H9 (cell line): ENCODE measurements around the gene SOD3. TPM values are rescaled to one million over a fixed set of nuclear protein-coding genes. Genes with fewer than 3 reads are reported as not detected.

Experiments used
- DNase-seq: peaks from one replicate; pipeline ENCODE4 v3.0.0-alpha.2; 2017
- H2AFZ ChIP-seq: one replicate; pipeline ENCODE4 v1.6.1; 2013; ENCODE audit warnings: mild to moderate bottlenecking, low read length, control low read depth, moderate library complexity
- H2AK5ac ChIP-seq: 2 replicates; pipeline ENCODE4 v1.6.1; 2013; ENCODE audit warnings: low read length, control low read depth, mixed read lengths; ENCODE audit not compliant: insufficient read length
- H2BK120ac ChIP-seq: one replicate; pipeline ENCODE4 v1.6.1; 2013; ENCODE audit warnings: low read depth, mild to moderate bottlenecking, low read length, control low read depth, inconsistent platforms; ENCODE audit not compliant: poor library complexity, severe bottlenecking
- H2BK12ac ChIP-seq: 2 replicates; pipeline ENCODE4 v1.6.1; 2013; ENCODE audit warnings: low read length, control low read depth, mixed read lengths, low read depth; ENCODE audit not compliant: insufficient read length
- H2BK15ac ChIP-seq: 2 replicates; pipeline ENCODE4 v1.6.1; 2013; ENCODE audit warnings: low read depth, low read length, control low read depth
- H2BK20ac ChIP-seq: one replicate; pipeline ENCODE4 v1.6.1; 2013; ENCODE audit warnings: low read depth, mild to moderate bottlenecking, low read length, control low read depth, inconsistent platforms; ENCODE audit not compliant: poor library complexity, severe bottlenecking
- H2BK5ac ChIP-seq: 2 replicates; pipeline ENCODE4 v1.6.1; 2013; ENCODE audit warnings: low read length, control low read depth, mixed read lengths; ENCODE audit not compliant: insufficient read length
- H3K14ac ChIP-seq: 2 replicates; pipeline ENCODE4 v1.6.1; 2013; ENCODE audit warnings: low read length, control low read depth; ENCODE audit not compliant: insufficient read depth
- H3K18ac ChIP-seq: 2 replicates; pipeline ENCODE4 v1.6.1; 2013; ENCODE audit warnings: low read depth, mild to moderate bottlenecking, mixed read lengths, low read length, control low read depth; ENCODE audit not compliant: insufficient read length
- H3K23ac ChIP-seq: 2 replicates; pipeline ENCODE4 v1.6.1; 2013; ENCODE audit warnings: low read length, control low read depth, mixed read lengths, low read depth; ENCODE audit not compliant: insufficient read length
- H3K23me2 ChIP-seq: 2 replicates; pipeline ENCODE4 v1.6.1; 2013; ENCODE audit warnings: low read depth, mild to moderate bottlenecking, mixed read lengths, low read length, control low read depth; ENCODE audit not compliant: insufficient read length, poor library complexity, severe bottlenecking
- H3K27ac ChIP-seq: 2 replicates; pipeline ENCODE4 v1.5.1; 2013; ENCODE audit warnings: low read length, control low read depth, mixed read lengths, low read depth; ENCODE audit not compliant: insufficient read length
- H3K27me3 ChIP-seq: 2 replicates; pipeline ENCODE4 v1.6.1; 2013; ENCODE audit warnings: low read length, control low read depth, inconsistent platforms; ENCODE audit not compliant: insufficient read depth
- H3K4ac ChIP-seq: 2 replicates; pipeline ENCODE4 v1.6.1; 2013; ENCODE audit warnings: low read depth, mild to moderate bottlenecking, control low read depth, inconsistent platforms, low read length, moderate library complexity
- H3K4me1 ChIP-seq: 2 replicates; pipeline ENCODE4 v1.6.1; 2013; ENCODE audit warnings: low read length, control low read depth, inconsistent platforms; ENCODE audit not compliant: insufficient read depth
- H3K4me2 ChIP-seq: 2 replicates; pipeline ENCODE4 v1.6.1; 2013; ENCODE audit warnings: low read length, control low read depth, mixed read lengths; ENCODE audit not compliant: insufficient read length, insufficient read depth
- H3K56ac ChIP-seq: 2 replicates; pipeline ENCODE4 v1.6.1; 2013; ENCODE audit warnings: low read depth, mild to moderate bottlenecking, mixed read lengths, low read length, control low read depth; ENCODE audit not compliant: insufficient read length
- H3K79me1 ChIP-seq: 2 replicates; pipeline ENCODE4 v1.6.1; 2013; ENCODE audit warnings: low read depth, mild to moderate bottlenecking, moderate library complexity, low read length, control low read depth, inconsistent platforms; ENCODE audit not compliant: insufficient read depth, poor library complexity, severe bottlenecking
- H3K79me2 ChIP-seq: 2 replicates; pipeline ENCODE4 v1.6.1; 2013; ENCODE audit warnings: low read length, control low read depth, inconsistent platforms; ENCODE audit not compliant: insufficient read depth
- H3K9ac ChIP-seq: 2 replicates; pipeline ENCODE4 v1.6.1; 2013; ENCODE audit warnings: low read length, control low read depth, mixed read lengths; ENCODE audit not compliant: insufficient read length; ENCODE audit errors: extremely low read depth
- H3K9me3 ChIP-seq: one replicate; pipeline ENCODE4 v1.6.1; 2013; ENCODE audit warnings: low read depth, low read length, inconsistent platforms; ENCODE audit not compliant: control insufficient read depth
- H3T11ph ChIP-seq: one replicate; pipeline ENCODE4 v1.6.1; 2013; ENCODE audit warnings: mild to moderate bottlenecking, low read length, control low read depth, inconsistent platforms
- H4K20me1 ChIP-seq: one replicate; pipeline ENCODE4 v1.6.1; 2013; ENCODE audit not compliant: control insufficient read depth, insufficient read length, insufficient read depth
- H4K5ac ChIP-seq: 2 replicates; pipeline ENCODE4 v1.6.1; 2013; ENCODE audit warnings: low read depth, mild to moderate bottlenecking, mixed read lengths, low read length, control low read depth; ENCODE audit not compliant: insufficient read length
- H4K8ac ChIP-seq: replicated peaks from 2 replicates; pipeline ENCODE4 v1.6.1; 2013; ENCODE audit warnings: low read length, control low read depth, mixed read lengths, low read depth; ENCODE audit not compliant: insufficient read length
- H4K91ac ChIP-seq: 2 replicates; pipeline ENCODE4 v1.6.1; 2013; ENCODE audit warnings: low read depth, mild to moderate bottlenecking, moderate library complexity, mixed read lengths, low read length, control low read depth; ENCODE audit not compliant: insufficient read length
- H3K27ac Mint-ChIP-seq, 3 experiments: 2 replicates in 2 of 3; 3 replicates in 1 of 3; pipeline ENCODE4 v1.8.0; 2020 to 2021; ENCODE audit warnings: mixed read lengths in 3 of 3, mild to moderate bottlenecking in 1 of 3, moderate library complexity in 1 of 3
- H3K27me3 Mint-ChIP-seq: 2 replicates; pipeline ENCODE4 v1.8.0; 2021; ENCODE audit warnings: low read depth, mild to moderate bottlenecking, moderate library complexity, mixed read lengths
- H3K36me3 Mint-ChIP-seq, 3 experiments: 2 replicates in 2 of 3; 3 replicates in 1 of 3; pipeline ENCODE4 v1.8.0; 2020 to 2021; ENCODE audit warnings: low read depth in 3 of 3, mixed read lengths in 3 of 3; ENCODE audit not compliant: insufficient read depth in 1 of 3
- H3K4me1 Mint-ChIP-seq, 2 experiments: 2 replicates each; pipeline ENCODE4 v1.8.0; 2020; ENCODE audit warnings: mixed read lengths in 2 of 2
- H3K4me3 Mint-ChIP-seq, 2 experiments: 2 replicates in 1 of 2; 3 replicates in 1 of 2; pipeline ENCODE4 v1.8.0; 2020 to 2021; ENCODE audit warnings: mild to moderate bottlenecking in 2 of 2, mixed read lengths in 2 of 2, moderate library complexity in 1 of 2
- H3K9me3 Mint-ChIP-seq, 2 experiments: 2 replicates in 1 of 2; 3 replicates in 1 of 2; pipeline ENCODE4 v1.8.0; 2020; ENCODE audit warnings: mild to moderate bottlenecking in 2 of 2, mixed read lengths in 2 of 2, moderate library complexity in 1 of 2
- CTCF ChIP-seq: fragments of 200-600 bp; sonication (generic); conservative IDR thresholded peaks from 3 replicates; pipeline ENCODE4 v1.8.0; 2021; ENCODE audit warnings: antibody characterized with exemption, mild to moderate bottlenecking
- WGBS: extraction: QIAGEN DNeasy Blood & Tissue Kit; methylation state at CpG from one replicate; pipeline ENCODE4 v1.1.7; 2013; ENCODE audit warnings: missing lambda C conversion rate, low lambda C conversion rate, mixed read lengths; ENCODE audit not compliant: insufficient read length; ENCODE audit errors: extremely low coverage; 5-methylcytosine and 5-hydroxymethylcytosine counted together
- total RNA-seq: library from RNA; stranded (reverse); gene quantifications from 2 replicates; pipeline ENCODE4 v1.2.1, GENCODE V29; 2021

SOD3 gene
- total RNA-seq, 1 experiment from 2014 or later, result 3.3 TPM

- no peak overlapping the region for H3K27ac ChIP-seq
- no peak overlapping the region for H3K27ac Mint-ChIP-seq
- H2BK15ac ChIP-seq, result no peak overlapping the region
Measured at GRCh38 chr4:24775032-24775605, 20.3 kb upstream of the SOD3 start.

More at GRCh38 chr4:24775032-24775605, 20.3 kb upstream of the SOD3 start:
- Histone ChIP-seq H3K9me3 (no peaks in the 10 kb centered on the region), H3K4ac (no peak overlapping the region), H2AK5ac (no peak overlapping the region), H3K18ac (no peak overlapping the region), H2AFZ (no peak overlapping the region), H2BK20ac (no peak overlapping the region), H3K23me2 (no peaks in the 10 kb centered on the region), H3T11ph (no peak overlapping the region), H2BK5ac (no peak overlapping the region), H4K8ac (no peak overlapping the region), H3K27me3 (no peaks in the 10 kb centered on the region), H3K56ac (no peak overlapping the region), H4K91ac (no peak overlapping the region), H3K4me2 (no peak overlapping the region), H4K5ac (no peak overlapping the region), H2BK12ac (no peak overlapping the region), H3K23ac (no peak overlapping the region), H3K79me2 (no peaks in the 10 kb centered on the region), H4K20me1 (no peaks in the 10 kb centered on the region), H3K4me1 (no peaks in the 10 kb centered on the region), H2BK120ac (no peak overlapping the region), H3K79me1 (no peaks in the 10 kb centered on the region), H3K14ac (no peak overlapping the region), H3K9ac (no peak overlapping the region)
- Mint-ChIP-seq H3K4me3 (no peak overlapping the region), H3K27me3 (no peaks in the 10 kb centered on the region; the same call in none of the 2 replicates), H3K4me1 (peaks cover 6 to 7% of the 10 kb centered on the region in 2 experiments), H3K9me3 (no peaks in the 10 kb centered on the region; a peak in 1 of 5 replicates), H3K36me3 (no peaks in the 10 kb centered on the region; a peak in 1 of 7 replicates)
- DNase-seq, result no peak
- TF ChIP-seq CTCF, result no peak
- WGBS, result no CpG with 5 or more reads among the region's 2 CpGs
